Vagina (tissue), 2 donors: Measurements from ENCODE around the gene LRSAM1. TPM values are rescaled to one million over a fixed set of nuclear protein-coding genes. Genes with fewer than 3 reads are reported as not detected.

Experiments used
- DNase-seq, 2 donors: peaks; one replicate each; pipeline ENCODE4 v3.0.0-alpha.2; 2017; ENCODE audit errors: extremely low spot score in 2 of 2
- H3K27ac ChIP-seq: fragments of 200-600 bp; sonication (generic); one replicate; pipeline ENCODE4 v1.5.1; 2019
- H3K27me3 ChIP-seq: fragments of 200-600 bp; sonication (generic); one replicate; pipeline ENCODE4 v1.5.1; 2019
- H3K36me3 ChIP-seq, 2 donors: fragments of 200-600 bp; sonication (generic); one replicate each; pipeline ENCODE4 v1.5.1; 2017 to 2019
- H3K4me1 ChIP-seq: fragments of 200-600 bp; sonication (generic); one replicate; pipeline ENCODE4 v1.5.1; 2019
- H3K4me3 ChIP-seq, 2 donors: fragments of 200-600 bp; sonication (generic); 1 replicate in 1 of 2; 2 replicates in 1 of 2; pipeline ENCODE4 v1.5.1; 2016 to 2019
- H3K9me3 ChIP-seq: fragments of 200-600 bp; sonication (generic); one replicate; pipeline ENCODE4 v1.5.1; 2019
- CTCF ChIP-seq, 3 experiments: fragments of 450-650 bp in 2 of 3; fragments of 200-600 bp in 1 of 3; sonication (generic) in 1 of 3; IDR thresholded peaks; one replicate each; pipeline ENCODE4 v1.5.1; 2017 to 2019; ENCODE audit warnings: antibody characterized with exemption in 3 of 3, mild to moderate bottlenecking in 2 of 3, moderate library complexity in 2 of 3
- POLR2A ChIP-seq, 2 donors: fragments of 450-650 bp; IDR thresholded peaks; one replicate each; pipeline ENCODE4 v1.6.1; 2017; ENCODE audit warnings: antibody characterized with exemption in 2 of 2, mild to moderate bottlenecking in 2 of 2, moderate library complexity in 2 of 2
- POLR2AphosphoS5 ChIP-seq, 2 donors: sonication (generic); formaldehyde crosslinking; IDR thresholded peaks; one replicate each; pipeline ENCODE4 v1.9.0; 2017; ENCODE audit warnings: antibody characterized with exemption in 2 of 2, mild to moderate bottlenecking in 2 of 2, low read depth in 1 of 2; ENCODE audit not compliant: insufficient read depth in 1 of 2
- intact Hi-C: fragments of 100-400 bp; cut with DNase I; formaldehyde crosslinking; loops from one replicate; pipeline ENCODE4 v1.15.1; 2023
- total RNA-seq: library from RNA; depleted of rRNA; stranded (reverse); fragments of >200 nt; gene quantifications from one replicate; pipeline ENCODE4 v1.2.3, GENCODE V29; 2016

The LRSAM1 gene
- total RNA-seq, 1 donor from 2014 or later, result 30.0 TPM

- DNase-seq, result no peak
- TF ChIP-seq CTCF (IDR thresholded peaks at IDR 0.05), result no peak
- TF ChIP-seq POLR2AphosphoS5 (IDR thresholded peaks at IDR 0.05; ENCODE audit: insufficient read depth in 1 of 2, low read depth in 1 of 2), result no peak
- TF ChIP-seq POLR2A (IDR thresholded peaks at IDR 0.05), result no peak
- intact Hi-C loops, result no loop called here
- H3K9me3 ChIP-seq, result no peaks in the 10 kb centered on the region
- H3K27me3 ChIP-seq, result no peaks in the 10 kb centered on the region
- peak overlapping the region; percentile 74 to 76 for H3K4me3 ChIP-seq
- H3K36me3 ChIP-seq, result peaks cover 0 to 12% of the 10 kb centered on the region in 2 donors
- H3K27ac ChIP-seq, result peak overlapping the region; percentile 68
- H3K4me1 ChIP-seq, result peaks cover 43% of the 10 kb centered on the region
Observed at GRCh38 chr9:127424676-127424999, 26.7 kb upstream of the LRSAM1 start.

- no peak overlapping the region for H3K27ac ChIP-seq
- DNase-seq, result no peak
- no peak for TF ChIP-seq POLR2AphosphoS5 (IDR thresholded peaks at IDR 0.05; ENCODE audit: insufficient read depth in 1 of 2, low read depth in 1 of 2)
- intact Hi-C loops, result no loop called here
- peaks cover 0 to 23% of the 10 kb centered on the region in 2 donors for H3K36me3 ChIP-seq
- H3K9me3 ChIP-seq, result no peaks in the 10 kb centered on the region
- no peaks in the 10 kb centered on the region for H3K27me3 ChIP-seq
- H3K4me3 ChIP-seq, result no peak overlapping the region
- H3K4me1 ChIP-seq, result peaks cover 40% of the 10 kb centered on the region
Observed at GRCh38 chr9:127426756-127427155, 24.6 kb upstream of the LRSAM1 start.

GRCh38 chr9:127428348-127428747 is 23.0 kb upstream of the LRSAM1 start:
- intact Hi-C loops, result no loop called here
- Histone ChIP-seq H3K27ac (no peak overlapping the region), H3K27me3 (no peaks in the 10 kb centered on the region), H3K4me1 (peaks cover 24% of the 10 kb centered on the region), H3K4me3 (no peak overlapping the region), H3K9me3 (no peaks in the 10 kb centered on the region), H3K36me3 (peaks cover 0 to 24% of the 10 kb centered on the region in 2 donors)
- no peak for TF ChIP-seq CTCF (IDR thresholded peaks at IDR 0.05)
- TF ChIP-seq POLR2AphosphoS5 (IDR thresholded peaks at IDR 0.05; ENCODE audit: insufficient read depth in 1 of 2, low read depth in 1 of 2), result no peak
- no peak for TF ChIP-seq POLR2A (IDR thresholded peaks at IDR 0.05)
- no peak for DNase-seq

- TF ChIP-seq POLR2A (IDR thresholded peaks at IDR 0.05) (no peak), CTCF (IDR thresholded peaks at IDR 0.05) (no peak)
- DNase-seq, result no peak
- Histone ChIP-seq H3K4me1 (peaks cover 13% of the 10 kb centered on the region), H3K36me3 (peaks cover 0 to 45% of the 10 kb centered on the region in 2 donors), H3K27ac (no peak overlapping the region), H3K4me3 (no peak overlapping the region), H3K27me3 (no peaks in the 10 kb centered on the region), H3K9me3 (no peaks in the 10 kb centered on the region)
- intact Hi-C loops, result no loop called here
Observed at GRCh38 chr9:127430415-127430814, 20.9 kb upstream of the LRSAM1 start.

GRCh38 chr9:127437497-127438264 is 13.6 kb upstream of the LRSAM1 start:
- H3K36me3 ChIP-seq, result peaks cover 0 to 88% of the 10 kb centered on the region in 2 donors
- no peak overlapping the region for H3K4me3 ChIP-seq
- TF ChIP-seq CTCF (IDR thresholded peaks at IDR 0.05) (no peak), POLR2AphosphoS5 (IDR thresholded peaks at IDR 0.05; ENCODE audit: insufficient read depth in 1 of 2, low read depth in 1 of 2) (no peak), POLR2A (IDR thresholded peaks at IDR 0.05) (no peak)
- H3K27me3 ChIP-seq, result no peaks in the 10 kb centered on the region
- no peaks in the 10 kb centered on the region for H3K4me1 ChIP-seq
- no peaks in the 10 kb centered on the region for H3K9me3 ChIP-seq
- DNase-seq, result no peak
- no peak overlapping the region for H3K27ac ChIP-seq
- intact Hi-C loops, result no loop called here
